Activated CD4-positive, CD25-positive, alpha-beta regulatory T cell treated with anti-CD3 and anti-CD28 coated beads, Interleukin-2, amount 50 U/mL, for 16 hours (primary cell): ENCODE results near the gene TUBGCP3.

Experiments
- DNase-seq: peaks from one replicate; pipeline ENCODE4 v3.0.0-alpha.2; 2020; ENCODE audit warnings: low read depth, low spot score

TUBGCP3 gene

DNA sequence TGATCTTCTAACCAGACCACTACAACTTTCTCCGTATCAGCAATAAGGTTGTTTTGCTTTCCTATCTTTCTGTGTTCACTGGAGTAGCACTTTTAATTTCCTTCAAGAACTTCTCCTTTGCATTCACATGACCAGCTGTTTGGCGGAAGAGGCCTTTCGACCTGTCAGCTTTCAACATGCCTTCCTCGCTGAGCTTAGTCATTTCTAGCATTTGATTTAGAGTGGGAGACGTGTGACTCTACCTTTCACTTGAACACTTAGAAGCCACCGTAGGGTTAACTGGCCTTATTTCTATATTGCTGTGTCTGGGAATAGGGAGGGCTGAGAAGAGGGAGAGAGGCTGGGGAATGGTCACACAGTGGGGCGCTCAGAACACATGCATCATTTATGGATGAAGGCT, 104.7 kb downstream of the TUBGCP3 start:
- DNase-seq = no peak

DNA sequence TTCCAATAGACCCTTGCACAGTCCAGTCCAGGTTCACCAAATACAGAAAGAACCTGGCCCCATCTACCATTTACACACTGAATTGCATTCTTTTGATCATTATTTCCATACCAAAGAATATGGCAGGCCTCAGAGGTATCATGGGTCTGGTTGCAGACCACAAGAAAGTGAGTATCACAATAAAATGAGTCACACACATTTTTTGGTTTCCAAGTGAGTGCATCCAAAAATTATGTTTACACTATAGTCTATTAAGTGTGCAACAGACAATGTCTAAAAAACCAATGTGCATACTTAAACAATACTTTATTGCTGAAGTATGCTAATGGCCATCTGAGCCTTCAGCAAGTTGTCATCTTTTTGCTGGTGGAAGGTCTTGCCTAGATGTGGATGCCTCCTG, 106.5 kb downstream of the TUBGCP3 start:
- no peak for DNase-seq

DNA sequence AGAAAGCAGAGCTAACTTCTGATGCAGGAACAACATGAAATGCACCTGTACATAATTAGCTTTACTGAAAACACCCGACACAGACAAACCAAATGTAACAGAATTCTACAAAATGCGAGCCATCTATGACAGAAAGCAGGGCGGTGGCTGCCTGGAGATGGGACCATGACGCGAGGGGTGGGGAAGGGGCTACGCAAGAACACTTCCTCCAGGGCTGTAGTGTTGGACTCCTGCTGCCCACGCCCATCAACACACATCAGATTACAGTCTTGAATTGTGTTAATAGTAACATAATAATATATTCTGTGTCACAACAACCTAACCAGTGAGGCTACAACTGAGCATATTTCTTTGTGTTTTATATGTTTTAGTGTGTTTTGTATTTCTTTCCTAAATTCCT, 108.6 kb downstream of the TUBGCP3 start:
- no peak for DNase-seq

DNA sequence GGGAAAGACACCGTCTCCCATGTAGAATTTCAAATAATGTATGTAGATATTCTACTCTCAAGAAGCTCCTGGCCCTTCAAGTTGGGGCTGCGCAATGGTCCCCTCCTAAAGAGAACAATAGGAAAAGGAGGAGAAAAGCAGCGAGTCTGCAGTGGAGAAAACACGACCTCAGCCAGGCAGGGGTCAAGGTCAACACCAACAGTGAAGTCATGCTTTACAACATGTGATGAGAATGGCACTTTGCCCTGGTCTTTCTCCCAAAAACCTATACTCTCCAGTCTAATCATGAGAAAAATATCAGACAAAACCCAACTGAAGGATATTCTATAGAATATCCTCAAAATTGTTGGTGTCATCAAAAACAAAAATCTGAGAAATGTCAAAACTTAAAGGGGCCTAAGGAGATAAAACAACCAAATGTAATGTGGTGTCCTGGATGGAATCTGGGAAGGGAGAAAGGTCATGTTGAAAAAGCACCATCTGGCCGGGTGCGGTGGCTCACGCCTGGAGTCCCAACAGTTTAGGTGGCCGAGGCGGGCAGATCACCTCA, 110.8 kb downstream of the TUBGCP3 start:
- no peak for DNase-seq

DNA sequence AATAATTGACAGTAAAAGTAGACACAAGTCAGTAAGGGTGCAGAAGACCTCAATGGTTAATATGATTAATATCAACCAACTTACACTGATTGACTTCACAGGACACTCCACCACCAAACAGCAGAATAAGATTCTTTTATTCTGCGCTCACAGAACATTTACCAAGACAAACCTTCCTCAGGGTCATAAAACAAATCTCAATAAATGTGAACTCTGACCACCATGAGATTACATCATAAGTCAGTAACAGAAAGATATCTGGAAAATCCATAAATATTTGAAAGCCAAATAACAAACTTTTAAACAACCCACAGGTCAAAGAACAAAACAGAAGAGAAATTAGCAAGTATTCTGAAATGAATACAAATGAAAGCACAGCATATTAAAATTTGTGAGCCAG, 112.1 kb downstream of the TUBGCP3 start:
- DNase-seq = no peak

DNA sequence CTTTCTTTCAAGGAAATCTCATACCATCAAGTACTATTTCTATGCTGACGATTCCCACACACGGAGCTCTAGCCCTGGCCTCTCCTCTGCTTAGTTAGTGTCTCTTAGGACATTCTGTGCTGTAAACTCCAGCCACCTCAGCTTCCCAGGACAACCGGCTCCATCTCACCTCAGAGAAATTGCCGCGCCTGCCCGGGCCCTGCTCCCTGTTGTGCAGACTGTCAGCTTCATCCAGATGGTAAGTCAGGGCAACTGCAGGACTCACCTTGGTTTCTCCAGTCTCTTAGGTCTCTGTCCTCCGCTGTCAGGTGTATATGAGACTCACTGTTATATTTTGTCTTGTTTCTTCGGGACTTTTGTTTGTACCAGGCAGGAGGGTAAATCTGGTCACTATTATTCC, 113.1 kb downstream of the TUBGCP3 start:
- no peak for DNase-seq

DNA sequence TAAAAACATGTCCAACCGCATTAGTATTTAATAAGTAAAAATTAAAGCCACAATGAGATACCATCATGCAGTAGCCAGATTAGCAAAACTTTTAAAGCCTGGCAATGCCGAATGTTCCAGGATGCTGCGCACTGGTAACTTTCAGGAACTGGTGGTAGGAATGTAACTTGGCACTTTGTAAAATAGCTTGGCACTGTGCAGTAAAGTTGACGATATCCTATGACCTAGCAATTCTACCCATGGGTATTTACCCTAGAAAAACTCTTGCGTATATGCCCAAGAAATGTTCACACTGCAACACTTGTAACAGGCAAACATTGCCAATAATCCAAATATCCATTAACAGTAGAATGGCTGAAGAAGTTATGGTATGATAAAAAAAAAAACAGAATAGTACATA, 114.1 kb downstream of the TUBGCP3 start:
- DNase-seq = no peak

DNA sequence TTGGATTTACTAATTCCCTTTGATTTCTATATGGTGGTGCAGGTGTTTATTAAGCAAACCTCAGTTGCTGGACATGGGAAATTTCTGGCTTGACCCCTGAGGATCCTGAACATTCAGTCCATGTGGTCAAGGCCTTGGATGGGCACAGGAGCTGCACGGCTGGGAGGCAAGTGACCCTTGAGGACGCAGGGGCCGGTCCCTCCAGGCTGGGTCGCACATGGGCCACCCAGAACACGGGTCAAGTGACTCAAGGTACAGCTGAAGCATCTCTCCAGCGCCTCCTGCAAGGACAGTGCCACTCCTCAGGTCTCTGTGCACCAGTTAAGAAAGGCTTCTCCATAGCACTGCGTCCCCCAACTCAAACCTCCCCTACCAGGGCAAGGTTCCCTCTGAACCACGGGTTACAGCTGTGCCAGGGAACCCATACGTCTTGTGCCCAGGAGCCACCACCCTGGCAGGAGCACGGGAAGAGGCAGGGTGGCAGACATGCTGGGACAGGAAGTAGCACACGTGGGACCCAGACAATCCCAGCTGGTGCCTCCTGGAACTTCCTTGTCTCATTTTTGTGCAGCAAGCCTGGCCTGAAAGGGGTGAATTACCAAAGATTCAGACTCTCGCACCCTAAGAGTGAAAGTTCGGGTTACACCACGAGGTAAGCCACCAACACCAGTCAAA, 118.7 kb downstream of the TUBGCP3 start:
- DNase-seq = no peak

DNA sequence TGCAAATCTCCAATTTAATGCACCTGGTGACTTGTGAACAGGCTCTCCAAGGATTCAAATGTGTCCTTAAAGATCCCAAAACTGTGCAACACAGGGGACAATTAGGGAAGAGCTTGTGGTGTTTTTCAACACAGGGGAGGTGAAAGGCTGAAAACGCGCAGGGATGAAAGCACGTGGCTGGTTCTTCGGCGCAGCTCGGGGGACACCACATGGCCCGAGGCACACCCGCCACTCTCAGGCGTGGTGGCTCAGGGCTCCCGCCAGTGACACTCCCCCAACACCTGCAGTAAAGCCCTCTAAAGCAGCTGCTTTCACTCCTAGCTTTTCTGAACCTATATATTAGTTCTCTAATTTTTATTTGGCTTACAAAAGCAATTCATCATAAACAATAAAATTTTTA, 119.9 kb downstream of the TUBGCP3 start:
- DNase-seq = no peak

DNA sequence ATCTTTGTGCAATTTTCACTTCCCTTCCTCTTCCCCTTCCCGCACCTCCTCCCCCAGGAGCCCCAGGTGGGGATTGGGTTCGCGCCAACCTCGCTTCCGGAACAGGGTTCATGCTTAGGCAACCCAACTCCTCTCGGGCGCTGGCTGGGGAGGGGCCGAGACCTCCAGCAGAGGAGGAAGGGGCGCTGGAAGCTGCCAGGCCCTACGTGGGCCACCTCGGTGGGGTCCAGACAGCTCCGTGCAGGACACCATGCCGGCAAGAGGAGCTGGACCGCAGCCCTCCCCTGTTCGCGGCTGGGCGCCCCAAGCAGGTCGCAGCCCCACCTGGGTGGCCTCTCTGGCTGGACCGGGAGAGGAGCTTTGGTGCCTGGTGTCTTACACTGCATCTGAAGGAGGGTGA, 120.7 kb downstream of the TUBGCP3 start:
- DNase-seq = no peak

DNA sequence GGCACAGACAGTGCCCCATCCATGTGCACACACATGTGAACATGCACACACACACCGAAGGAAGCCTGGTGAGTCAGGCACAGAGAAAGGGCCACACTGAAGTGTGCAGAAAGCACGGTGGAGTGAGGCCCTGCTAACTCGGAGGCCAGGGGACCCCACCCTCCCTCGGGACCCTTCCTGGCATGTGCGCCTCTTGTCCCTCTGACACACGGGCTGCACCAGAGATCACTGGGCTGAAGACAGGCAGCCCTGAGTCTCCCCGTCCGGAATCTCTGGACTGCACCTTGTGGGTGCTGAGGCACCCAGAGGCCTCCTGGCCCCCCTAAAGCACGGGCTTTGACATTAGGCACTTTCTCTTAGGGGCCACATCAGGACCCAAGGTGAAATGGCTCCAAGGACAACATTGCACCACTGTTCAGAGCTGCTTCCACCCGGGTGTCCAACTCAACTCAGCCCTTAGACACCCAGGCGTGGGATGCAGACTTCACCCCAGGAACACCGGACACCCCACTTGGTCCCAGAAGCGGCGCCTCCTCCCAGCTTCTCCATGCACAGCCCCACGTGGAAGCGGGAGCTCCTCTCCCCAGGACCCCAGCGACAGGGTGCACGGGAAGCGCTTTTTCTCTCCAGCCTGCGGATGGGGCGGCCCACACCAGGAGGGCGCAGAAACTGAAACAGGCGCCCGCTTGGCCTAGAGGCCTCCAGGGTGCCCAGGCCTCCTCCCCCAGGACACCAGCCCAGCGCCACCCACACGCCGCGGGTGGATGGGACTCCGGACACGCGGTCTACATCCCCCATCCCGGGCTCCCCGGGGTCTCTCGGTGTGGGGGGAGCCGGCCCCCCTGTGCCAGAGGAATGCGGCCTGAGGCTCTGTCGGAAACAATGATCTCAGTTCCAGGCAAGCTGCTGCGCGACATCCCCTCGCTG, 121.6 kb downstream of the TUBGCP3 start:
- no peak for DNase-seq

DNA sequence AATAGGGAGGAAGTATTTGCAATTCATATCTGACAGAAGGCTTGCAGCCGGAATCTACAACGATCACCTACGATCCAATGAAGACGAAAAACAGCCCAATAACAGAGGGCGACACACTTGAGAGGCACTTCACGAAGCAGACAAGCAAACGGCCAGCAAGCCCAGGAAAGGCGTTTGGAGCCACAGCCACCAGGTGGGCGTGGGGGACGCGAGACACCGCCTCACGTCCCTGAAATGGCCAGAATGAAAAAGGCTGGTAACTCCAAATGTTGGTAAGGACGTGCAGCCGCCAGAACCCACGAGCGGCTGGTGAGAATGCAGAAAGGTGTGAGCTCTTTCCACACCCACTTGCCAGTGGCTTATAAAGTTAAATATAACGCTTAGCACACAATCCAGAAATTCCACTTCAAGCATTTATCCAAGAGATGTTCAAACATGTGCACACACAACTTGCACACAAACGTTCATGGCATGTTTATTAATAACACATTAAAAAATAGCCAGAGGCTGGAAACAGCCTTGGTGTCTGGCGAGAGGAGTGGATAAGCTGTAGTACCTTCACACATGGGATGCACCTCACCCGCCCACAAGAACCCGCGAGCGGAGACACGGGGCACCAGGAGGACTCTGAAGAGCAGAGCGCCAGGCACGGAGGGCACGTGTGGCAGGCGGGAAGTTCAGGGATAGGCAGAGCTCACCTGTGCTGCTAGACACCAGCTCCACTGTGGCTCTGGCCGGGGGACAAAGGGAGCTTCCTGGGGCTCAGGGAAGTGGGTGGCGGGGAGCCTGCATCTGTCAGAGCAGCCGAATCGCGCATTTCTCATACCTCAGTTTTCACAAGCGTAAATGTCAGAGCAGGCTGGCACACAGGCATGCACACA, 122.5 kb downstream of the TUBGCP3 start:
- DNase-seq = no peak

DNA sequence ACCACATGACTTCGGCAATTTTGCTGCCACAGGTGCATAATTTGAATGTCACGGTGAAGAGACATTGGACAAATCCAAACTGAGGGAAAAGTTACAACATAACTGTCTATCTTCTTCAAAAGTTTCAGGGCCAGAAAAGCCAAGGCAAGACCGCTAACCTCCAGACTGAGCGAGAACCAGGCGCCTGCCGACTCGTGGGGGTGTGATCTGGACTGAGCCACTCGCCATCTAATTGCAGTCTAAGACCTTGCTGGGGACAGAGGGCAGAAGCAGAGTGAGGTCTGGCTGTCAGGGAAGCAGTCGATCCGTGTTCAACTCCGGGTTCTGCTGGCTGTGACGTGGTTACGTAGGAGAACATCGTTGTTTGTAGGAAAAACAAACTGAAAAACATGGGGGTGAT, 123.2 kb downstream of the TUBGCP3 start:
- no peak for DNase-seq

DNA sequence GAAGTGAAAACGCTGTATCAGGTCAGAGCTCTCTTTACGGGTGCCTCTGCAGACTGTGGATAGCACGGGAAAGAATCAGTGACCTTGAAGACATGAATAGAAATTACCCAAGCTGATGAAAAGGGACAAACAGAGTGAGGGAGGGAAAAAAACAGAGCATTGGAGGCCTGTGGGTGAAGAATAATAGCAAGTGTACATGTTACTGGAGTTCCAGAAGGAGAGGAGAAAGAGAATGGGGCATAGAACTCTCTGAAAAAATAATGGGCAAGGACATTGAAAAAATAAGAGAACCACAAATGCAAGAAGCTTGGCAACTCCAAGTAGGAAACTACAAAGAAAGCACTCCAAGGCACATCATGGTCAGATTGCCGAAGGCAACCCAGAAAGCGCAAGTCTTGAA, 125.5 kb downstream of the TUBGCP3 start:
- no peak for DNase-seq

DNA sequence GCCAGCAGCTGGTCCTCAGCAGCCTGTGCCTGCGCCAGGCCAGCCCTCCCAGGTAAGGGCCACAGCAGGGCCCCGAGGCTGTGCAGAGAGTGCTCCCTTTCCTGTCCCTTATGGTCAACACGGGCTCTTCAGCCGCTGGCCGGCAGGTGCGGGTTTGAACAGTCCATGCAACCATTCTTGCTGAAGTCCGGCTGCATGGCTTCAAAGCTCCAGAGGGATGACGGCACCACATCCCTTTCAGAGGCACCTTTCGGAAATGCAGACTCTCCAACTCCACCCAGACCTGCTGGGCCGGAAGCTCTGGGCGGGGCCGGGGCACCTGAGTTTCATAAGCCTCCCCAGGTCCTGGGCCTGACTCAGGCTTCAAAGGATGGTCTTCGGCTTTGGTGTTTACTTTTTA, 130.5 kb downstream of the TUBGCP3 start:
- DNase-seq = no peak

DNA sequence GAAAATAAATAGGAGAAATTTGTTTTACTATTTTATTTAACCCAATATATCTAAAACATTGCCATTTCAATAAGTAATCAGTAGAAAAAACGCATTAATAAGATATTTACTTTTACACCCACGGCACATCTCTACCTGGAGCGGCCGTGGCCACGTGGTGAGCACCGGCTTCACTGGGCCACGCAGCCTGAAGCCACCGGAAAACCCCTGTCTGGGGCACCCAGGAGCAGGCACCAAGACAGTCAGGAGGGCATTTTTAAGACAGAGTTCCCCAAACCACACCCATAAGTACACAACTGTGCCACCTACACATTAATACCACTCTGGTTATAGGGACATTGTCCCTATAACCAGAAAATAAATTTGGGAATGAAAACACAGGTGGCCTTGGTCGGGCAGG, 130.9 kb downstream of the TUBGCP3 start:
- DNase-seq = no peak

DNA sequence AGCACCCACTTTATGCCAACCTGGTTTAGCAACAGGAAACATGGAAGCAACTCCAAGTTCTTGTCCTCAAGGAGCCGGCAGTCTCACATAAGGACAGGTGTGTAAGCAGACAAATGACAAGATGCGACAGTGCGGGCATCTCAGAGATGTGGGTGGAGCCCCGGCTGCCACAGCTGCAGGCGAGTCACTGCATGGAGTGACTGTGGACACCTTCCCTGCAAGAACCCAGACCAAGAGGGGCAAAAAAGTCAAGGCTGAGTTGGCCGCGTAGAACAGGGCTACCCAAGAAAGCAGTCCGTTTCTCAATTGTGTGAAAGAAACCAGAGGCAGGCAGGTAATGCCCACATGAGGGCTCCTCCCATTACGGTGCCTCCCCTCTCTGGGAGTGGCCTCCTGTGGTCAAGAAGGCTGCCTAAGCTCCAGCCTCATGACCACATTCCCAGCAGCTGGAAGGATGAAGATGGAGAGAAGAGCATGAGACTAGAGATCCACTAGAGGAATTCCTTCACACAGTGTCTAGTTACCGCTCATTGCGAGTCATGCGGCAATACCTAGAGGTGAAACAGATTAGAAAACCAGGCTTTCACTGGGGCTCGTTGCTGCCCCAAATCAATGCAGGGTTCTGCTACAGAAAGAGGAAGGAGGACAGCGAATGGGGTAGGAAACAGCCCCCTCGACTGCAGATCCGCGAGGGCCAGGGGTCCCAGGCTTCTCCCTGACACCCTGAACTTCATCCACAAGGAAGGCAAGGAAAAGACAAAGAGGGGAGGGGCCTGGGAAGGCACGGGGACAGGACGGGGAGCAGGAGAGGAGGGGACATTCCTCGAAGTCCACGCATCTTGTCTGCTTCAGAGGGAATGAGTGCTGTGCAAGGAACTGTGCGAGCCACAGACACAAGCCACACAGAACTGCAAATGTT, 131.6 kb downstream of the TUBGCP3 start:
- DNase-seq = no peak

DNA sequence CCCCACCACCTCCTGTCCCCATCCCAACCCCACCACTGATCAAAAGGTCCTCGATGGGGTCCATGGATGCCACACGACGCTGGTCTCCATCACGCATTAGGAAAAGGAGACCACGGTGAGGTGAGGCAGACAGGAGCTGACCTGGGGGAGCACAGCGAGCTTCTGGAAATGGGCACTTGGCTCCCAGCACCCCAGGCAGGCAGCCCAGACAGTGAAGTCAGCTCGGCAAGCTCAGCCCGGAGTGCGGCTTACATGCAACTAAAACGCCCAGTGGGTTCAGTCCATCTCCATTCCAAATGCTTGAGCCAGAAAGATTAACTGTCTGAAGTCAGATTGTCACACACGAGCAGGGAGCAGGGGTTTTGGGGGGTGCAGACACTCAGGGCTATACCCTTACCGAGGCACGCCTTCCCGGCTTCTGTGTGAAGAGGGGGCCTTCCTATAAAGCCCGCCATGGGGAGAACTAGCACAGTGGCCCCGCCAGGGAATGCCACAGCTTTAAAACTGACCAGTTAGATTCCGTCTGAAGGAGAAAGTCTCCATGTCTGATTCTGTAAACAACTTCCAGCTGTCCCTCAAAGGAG, 132.4 kb downstream of the TUBGCP3 start:
- no peak for DNase-seq

DNA sequence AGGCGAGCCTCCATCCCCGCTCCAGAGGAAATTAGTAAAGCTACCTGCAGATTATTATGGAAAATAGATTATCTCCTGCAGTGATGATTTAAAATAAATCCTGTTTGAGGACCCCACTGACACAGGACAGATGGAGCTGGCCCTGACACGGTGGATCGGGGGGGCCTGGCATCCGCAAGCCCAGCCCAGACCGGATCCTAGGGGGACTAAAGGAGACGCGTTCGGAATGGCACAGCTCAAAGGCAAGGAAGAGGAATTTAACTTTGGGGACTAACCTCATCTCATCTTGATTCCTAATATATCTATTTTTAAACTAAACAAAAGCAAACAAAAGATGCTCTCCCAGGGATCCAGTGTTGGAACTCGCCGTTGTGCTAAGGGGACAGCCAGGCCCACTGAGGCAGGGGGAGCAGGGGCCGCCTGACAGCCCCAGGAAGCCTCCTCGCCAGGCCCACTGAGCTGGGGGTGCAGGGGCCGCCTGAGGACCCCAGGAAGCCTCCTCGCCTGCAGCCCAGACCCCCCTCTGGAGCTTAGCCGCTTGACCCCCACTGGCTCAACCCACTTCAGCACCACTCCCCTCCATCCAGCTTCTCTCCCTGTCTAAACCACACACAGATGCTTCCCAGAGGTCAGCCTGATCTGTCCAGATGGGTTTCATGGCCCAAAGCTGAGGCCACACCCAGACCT, 133.2 kb downstream of the TUBGCP3 start:
- DNase-seq = no peak
